ENCODE results near the gene DHTKD1. TPM values are rescaled to one million over a fixed set of nuclear protein-coding genes. Genes with fewer than 3 reads are reported as not detected.

DHTKD1 gene
- total and polyA plus RNA-seq, 2 experiments from 2014 or later: 20.2 to 63.9 TPM

DNA sequence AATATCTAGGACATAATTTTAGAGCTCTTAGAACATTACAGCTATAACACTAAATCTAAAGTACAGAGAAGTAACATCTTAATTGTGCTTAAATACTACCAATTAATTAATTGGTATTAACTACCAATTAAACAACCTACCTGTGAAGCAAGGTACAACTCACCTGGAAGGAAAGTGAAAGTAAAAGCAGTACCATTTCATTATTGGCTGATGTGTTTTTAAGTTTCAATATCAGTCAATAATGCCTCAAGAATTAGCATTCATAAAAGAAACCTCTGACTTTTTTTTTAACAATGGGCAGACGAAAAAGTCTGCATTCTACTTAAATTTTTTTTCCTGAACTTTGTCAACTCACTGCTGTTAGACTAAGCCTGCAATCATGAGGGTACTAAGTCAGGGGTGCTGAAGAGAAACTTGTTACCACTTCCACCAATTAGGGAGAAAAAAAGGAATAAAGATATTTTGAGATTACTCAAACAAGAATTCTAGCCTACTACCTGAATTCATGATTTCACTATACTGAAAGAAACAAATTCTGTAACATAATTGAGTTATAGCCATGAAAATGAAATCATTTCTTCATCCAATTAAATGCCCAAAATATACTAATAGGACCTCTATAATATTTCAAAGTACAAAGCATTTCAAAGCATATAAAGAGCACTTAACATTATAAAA, 46.0 kb upstream of the DHTKD1 start (continued):
- TF ChIP-seq, protein P1, sequence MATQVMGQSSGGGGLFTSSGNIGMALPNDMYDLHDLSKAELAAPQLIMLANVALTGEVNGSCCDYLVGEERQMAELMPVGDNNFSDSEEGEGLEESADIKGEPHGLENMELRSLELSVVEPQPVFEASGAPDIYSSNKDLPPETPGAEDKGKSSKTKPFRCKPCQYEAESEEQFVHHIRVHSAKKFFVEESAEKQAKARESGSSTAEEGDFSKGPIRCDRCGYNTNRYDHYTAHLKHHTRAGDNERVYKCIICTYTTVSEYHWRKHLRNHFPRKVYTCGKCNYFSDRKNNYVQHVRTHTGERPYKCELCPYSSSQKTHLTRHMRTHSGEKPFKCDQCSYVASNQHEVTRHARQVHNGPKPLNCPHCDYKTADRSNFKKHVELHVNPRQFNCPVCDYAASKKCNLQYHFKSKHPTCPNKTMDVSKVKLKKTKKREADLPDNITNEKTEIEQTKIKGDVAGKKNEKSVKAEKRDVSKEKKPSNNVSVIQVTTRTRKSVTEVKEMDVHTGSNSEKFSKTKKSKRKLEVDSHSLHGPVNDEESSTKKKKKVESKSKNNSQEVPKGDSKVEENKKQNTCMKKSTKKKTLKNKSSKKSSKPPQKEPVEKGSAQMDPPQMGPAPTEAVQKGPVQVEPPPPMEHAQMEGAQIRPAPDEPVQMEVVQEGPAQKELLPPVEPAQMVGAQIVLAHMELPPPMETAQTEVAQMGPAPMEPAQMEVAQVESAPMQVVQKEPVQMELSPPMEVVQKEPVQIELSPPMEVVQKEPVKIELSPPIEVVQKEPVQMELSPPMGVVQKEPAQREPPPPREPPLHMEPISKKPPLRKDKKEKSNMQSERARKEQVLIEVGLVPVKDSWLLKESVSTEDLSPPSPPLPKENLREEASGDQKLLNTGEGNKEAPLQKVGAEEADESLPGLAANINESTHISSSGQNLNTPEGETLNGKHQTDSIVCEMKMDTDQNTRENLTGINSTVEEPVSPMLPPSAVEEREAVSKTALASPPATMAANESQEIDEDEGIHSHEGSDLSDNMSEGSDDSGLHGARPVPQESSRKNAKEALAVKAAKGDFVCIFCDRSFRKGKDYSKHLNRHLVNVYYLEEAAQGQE (IDR thresholded peaks at IDR 0.05; ENCODE audit: unreplicated experiment): no peak
- TF ChIP-seq EZH2 (IDR thresholded peaks at IDR 0.05; ENCODE audit: low read depth, unreplicated experiment): no peak
- TF ChIP-seq ZNF114 (CRISPR knock-in tag; IDR thresholded peaks at IDR 0.05): no peak
- TF ChIP-seq ZNF331 (CRISPR knock-in tag; IDR thresholded peaks at IDR 0.05; ENCODE audit: low read depth): no peak
- TF ChIP-seq NANOG (IDR thresholded peaks at IDR 0.05; ENCODE audit: borderline replicate concordance): no peak
- no peak for TF ChIP-seq STAT1 (IDR thresholded peaks at IDR 0.05; ENCODE audit: unreplicated experiment)
- TF ChIP-seq EZH2phosphoT487 (IDR thresholded peaks at IDR 0.05; ENCODE audit: unreplicated experiment): no peak

DNA sequence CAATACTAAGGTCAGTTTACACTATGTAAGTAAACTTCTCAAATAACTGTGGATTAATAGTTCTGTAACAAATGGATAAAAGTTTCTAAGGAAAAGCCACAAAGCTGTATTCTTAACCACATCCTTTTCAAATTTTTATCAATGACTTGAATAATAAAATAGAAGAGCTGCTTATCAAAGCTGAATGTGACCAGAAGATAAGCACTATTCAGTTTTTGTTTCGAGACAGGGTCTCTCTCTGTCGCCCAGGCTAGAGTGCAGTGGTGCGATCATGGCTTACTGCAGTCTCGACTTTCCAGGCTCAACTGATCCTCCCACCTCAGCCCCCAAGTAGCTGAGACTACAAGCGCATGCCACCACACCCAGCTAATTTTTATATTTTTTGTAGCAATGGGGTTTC, 43.2 kb upstream of the DHTKD1 start:
- Mint-ChIP-seq H3K27ac (no peak overlapping the region), H3K4me3 (no peak overlapping the region), H3K36me3 (ENCODE audit: low read depth) (peaks cover 28% of the 10 kb centered on the region; the same call in 2 of the 3 replicates), H3K9me3 (no peaks in the 10 kb centered on the region), H3K27me3 (ENCODE audit: insufficient read depth, low read depth, poor library complexity) (no peaks in the 10 kb centered on the region), H3K4me1 (peaks cover 5% of the 10 kb centered on the region; the same call in 2 of the 3 replicates)
- Histone ChIP-seq H3K4me2 (no peak overlapping the region), H3K79me2 (replicated peaks; ENCODE audit: insufficient read depth) (peaks cover 96% of the 10 kb centered on the region), H2AFZ (no peak overlapping the region), H3K4me3 (no peak overlapping the region), H4K20me1 (replicated peaks; ENCODE audit: insufficient read depth) (peaks cover 15% of the 10 kb centered on the region), H3F3A (replicated peaks; ENCODE audit: low read depth) (no peaks in the 10 kb centered on the region), H3K27me3 (ENCODE audit: insufficient read depth) (no peaks in the 10 kb centered on the region), H3K36me3 (ENCODE audit: insufficient read depth) (peaks cover 4% of the 10 kb centered on the region; the same call in 1 of the 2 replicates), H3K4me1 (ENCODE audit: insufficient read depth) (no peaks in the 10 kb centered on the region), H3K27ac (ENCODE audit: low read depth) (no peak overlapping the region), H3K9me2 (ENCODE audit: insufficient read depth) (no peaks in the 10 kb centered on the region)
- ATAC-seq (no peak), DNase-seq (ENCODE audit: low spot score) (no peak)
- TF ChIP-seq EZH2phosphoT487 (IDR thresholded peaks at IDR 0.05; ENCODE audit: unreplicated experiment): no peak
- no peak for TF ChIP-seq STAT1 (IDR thresholded peaks at IDR 0.05; ENCODE audit: unreplicated experiment)
- TF ChIP-seq NANOG (IDR thresholded peaks at IDR 0.05; ENCODE audit: borderline replicate concordance): no peak
- TF ChIP-seq, protein P1 (IDR thresholded peaks at IDR 0.05; ENCODE audit: unreplicated experiment): no peak
- no peak for TF ChIP-seq JUNB (IDR thresholded peaks at IDR 0.05; ENCODE audit: unreplicated experiment)
- TF ChIP-seq ZNF114 (CRISPR knock-in tag; IDR thresholded peaks at IDR 0.05): no peak
- TF ChIP-seq EZH2 (IDR thresholded peaks at IDR 0.05; ENCODE audit: low read depth, unreplicated experiment): no peak
- TF ChIP-seq POLR2AphosphoS5 (IDR thresholded peaks at IDR 0.05; ENCODE audit: low read depth): no peak
- TF ChIP-seq, protein P2, sequence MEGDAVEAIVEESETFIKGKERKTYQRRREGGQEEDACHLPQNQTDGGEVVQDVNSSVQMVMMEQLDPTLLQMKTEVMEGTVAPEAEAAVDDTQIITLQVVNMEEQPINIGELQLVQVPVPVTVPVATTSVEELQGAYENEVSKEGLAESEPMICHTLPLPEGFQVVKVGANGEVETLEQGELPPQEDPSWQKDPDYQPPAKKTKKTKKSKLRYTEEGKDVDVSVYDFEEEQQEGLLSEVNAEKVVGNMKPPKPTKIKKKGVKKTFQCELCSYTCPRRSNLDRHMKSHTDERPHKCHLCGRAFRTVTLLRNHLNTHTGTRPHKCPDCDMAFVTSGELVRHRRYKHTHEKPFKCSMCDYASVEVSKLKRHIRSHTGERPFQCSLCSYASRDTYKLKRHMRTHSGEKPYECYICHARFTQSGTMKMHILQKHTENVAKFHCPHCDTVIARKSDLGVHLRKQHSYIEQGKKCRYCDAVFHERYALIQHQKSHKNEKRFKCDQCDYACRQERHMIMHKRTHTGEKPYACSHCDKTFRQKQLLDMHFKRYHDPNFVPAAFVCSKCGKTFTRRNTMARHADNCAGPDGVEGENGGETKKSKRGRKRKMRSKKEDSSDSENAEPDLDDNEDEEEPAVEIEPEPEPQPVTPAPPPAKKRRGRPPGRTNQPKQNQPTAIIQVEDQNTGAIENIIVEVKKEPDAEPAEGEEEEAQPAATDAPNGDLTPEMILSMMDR (conservative IDR thresholded peaks at IDR 0.05; ENCODE audit: low read depth in 2 of 2): no peak
- TF ChIP-seq CREB1 (CRISPR knock-in tag; IDR thresholded peaks at IDR 0.05; ENCODE audit: low read depth): no peak
- no peak for TF ChIP-seq ZNF331 (CRISPR knock-in tag; IDR thresholded peaks at IDR 0.05; ENCODE audit: low read depth)

Measured in GM23338 (cell line).